HEK293T (cell line): Measurements from ENCODE around the gene ASS1.

Experiments
- ARNT ChIP-seq: fragments of 450-650 bp; IDR thresholded peaks from 2 replicates; pipeline ENCODE4 v1.6.1; 2017; ENCODE audit warnings: mild to moderate bottlenecking
- FOXA1 ChIP-seq: fragments of 450-650 bp; IDR thresholded peaks from 2 replicates; pipeline ENCODE4 v1.6.1; 2016; ENCODE audit warnings: mild to moderate bottlenecking
- FOXM1 ChIP-seq: fragments of 450-650 bp; IDR thresholded peaks from 2 replicates; pipeline ENCODE4 v1.6.1; 2017; ENCODE audit warnings: mild to moderate bottlenecking, borderline replicate concordance
- HDGF ChIP-seq: fragments of 450-650 bp; IDR thresholded peaks from 2 replicates; pipeline ENCODE4 v1.6.1; 2017; ENCODE audit warnings: antibody characterized with exemption, borderline replicate concordance
- L3MBTL2 ChIP-seq: fragments of 450-650 bp; conservative IDR thresholded peaks from 2 replicates; pipeline ENCODE4 v1.6.1; 2016; ENCODE audit warnings: mild to moderate bottlenecking
- NFRKB ChIP-seq: fragments of 450-650 bp; IDR thresholded peaks from 2 replicates; pipeline ENCODE4 v1.6.1; 2016; ENCODE audit warnings: mild to moderate bottlenecking, moderate library complexity
- SP1 ChIP-seq: fragments of 450-650 bp; IDR thresholded peaks from 2 replicates; pipeline ENCODE4 v1.6.1; 2017
- SUZ12 ChIP-seq: fragments of 450-650 bp; IDR thresholded peaks from 2 replicates; pipeline ENCODE4 v1.6.1; 2016; ENCODE audit warnings: mild to moderate bottlenecking
- ZNF384 ChIP-seq: fragments of 450-650 bp; IDR thresholded peaks from 2 replicates; pipeline ENCODE4 v1.6.1; 2016
- TF ChIP-seq, protein P1 (sequence below): fragments of 450-650 bp; IDR thresholded peaks from 2 replicates; pipeline ENCODE4 v1.6.1; 2016

DNA sequence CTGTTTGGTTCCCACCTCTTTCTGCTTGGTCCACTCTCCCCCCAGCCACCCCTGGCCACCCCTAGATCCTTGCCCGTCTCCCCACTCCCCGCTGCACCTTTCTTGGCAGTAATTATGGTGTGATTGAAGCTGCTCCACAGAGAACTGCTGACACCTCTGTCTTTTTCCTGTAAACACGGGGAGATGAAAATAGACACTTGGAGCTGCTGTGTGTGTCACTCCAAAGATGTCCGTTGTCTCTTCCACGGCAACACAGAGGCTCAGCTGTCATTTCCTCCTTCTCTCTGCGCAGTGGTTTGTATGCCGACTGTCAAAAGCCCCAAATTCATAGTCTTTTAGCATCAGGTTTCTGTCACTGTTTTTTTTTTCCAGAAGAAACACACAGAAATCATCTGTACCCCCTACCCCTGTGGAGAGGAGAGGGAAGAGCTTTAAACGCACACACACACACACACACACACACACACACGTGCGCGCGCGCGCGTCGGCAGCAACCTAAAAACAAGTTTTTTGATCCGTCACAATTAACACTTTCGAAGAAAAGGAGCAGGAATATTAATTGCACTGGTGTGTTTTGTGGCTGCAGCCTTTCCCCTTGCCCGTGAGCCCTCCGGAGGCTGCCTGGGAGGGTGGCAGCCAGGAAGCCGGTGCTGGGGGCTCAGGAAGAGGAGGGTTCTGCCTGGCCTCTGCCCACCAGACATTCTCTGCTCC is 39.8 kb downstream of the ASS1 start:
- TF ChIP-seq HDGF (no peak), FOXA1 (no peak), L3MBTL2 (no peak), NFRKB (no peak), SUZ12 (no peak), FOXM1 (no peak), ZNF384 (no peak), ARNT (no peak), SP1 (no peak)
- TF ChIP-seq, protein P1, sequence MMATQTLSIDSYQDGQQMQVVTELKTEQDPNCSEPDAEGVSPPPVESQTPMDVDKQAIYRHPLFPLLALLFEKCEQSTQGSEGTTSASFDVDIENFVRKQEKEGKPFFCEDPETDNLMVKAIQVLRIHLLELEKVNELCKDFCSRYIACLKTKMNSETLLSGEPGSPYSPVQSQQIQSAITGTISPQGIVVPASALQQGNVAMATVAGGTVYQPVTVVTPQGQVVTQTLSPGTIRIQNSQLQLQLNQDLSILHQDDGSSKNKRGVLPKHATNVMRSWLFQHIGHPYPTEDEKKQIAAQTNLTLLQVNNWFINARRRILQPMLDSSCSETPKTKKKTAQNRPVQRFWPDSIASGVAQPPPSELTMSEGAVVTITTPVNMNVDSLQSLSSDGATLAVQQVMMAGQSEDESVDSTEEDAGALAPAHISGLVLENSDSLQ, result no peak
